Parathyroid adenoma (tissue), 2 donors: ENCODE data around the gene CALHM2.
A peak's percentile ranks its signal among the peaks of the same experiment; 100 is the strongest.
"Not testable (repeated sequence)": the region's sequence is repeated elsewhere in the genome, so short reads cannot be mapped to it uniquely, and the experiment has no call there.

Experiments used
- H2AFZ ChIP-seq: fragments of 300-600 bp; sonication (generic); one replicate; pipeline ENCODE4 v1.7.0; 2017; ENCODE audit warnings: antibody characterized with exemption, mild to moderate bottlenecking
- H3K27ac ChIP-seq: fragments of 300-600 bp; sonication (generic); one replicate; pipeline ENCODE4 v1.7.0; 2017
- H3K27me3 ChIP-seq: fragments of 300-600 bp; sonication (generic); one replicate; pipeline ENCODE4 v1.7.0; 2017; ENCODE audit warnings: low read length; ENCODE audit not compliant: control insufficient read depth, insufficient read depth
- H3K36me3 ChIP-seq: fragments of 300-600 bp; sonication (generic); one replicate; pipeline ENCODE4 v1.7.0; 2017; ENCODE audit warnings: low read length; ENCODE audit not compliant: control insufficient read depth, insufficient read depth
- H3K4me1 ChIP-seq: fragments of 300-600 bp; sonication (generic); one replicate; pipeline ENCODE4 v1.7.0; 2017; ENCODE audit warnings: control low read depth
- H3K4me2 ChIP-seq: fragments of 300-600 bp; sonication (generic); one replicate; pipeline ENCODE4 v1.7.0; 2017; ENCODE audit warnings: low read length
- H3K4me3 ChIP-seq: fragments of 300-600 bp; sonication (generic); one replicate; pipeline ENCODE4 v1.7.0; 2017; ENCODE audit warnings: low read depth, low read length
- H3K79me2 ChIP-seq: fragments of 300-600 bp; sonication (generic); one replicate; pipeline ENCODE4 v1.7.0; 2017; ENCODE audit warnings: control low read depth
- H3K9ac ChIP-seq: fragments of 300-600 bp; sonication (generic); one replicate; pipeline ENCODE4 v1.7.0; 2017; ENCODE audit warnings: mild to moderate bottlenecking
- H3K9me3 ChIP-seq: fragments of 300-600 bp; sonication (generic); one replicate; pipeline ENCODE4 v1.7.0; 2017; ENCODE audit warnings: low read length; ENCODE audit not compliant: control insufficient read depth
- TF ChIP-seq, protein P1 (sequence below): fragments of 300-600 bp; sonication (generic); IDR thresholded peaks from one replicate; pipeline ENCODE4 v1.7.0; 2017; ENCODE audit warnings: antibody characterized with exemption, mild to moderate bottlenecking
- donor health status: primary hyperparathyroidism.

The CALHM2 gene

DNA sequence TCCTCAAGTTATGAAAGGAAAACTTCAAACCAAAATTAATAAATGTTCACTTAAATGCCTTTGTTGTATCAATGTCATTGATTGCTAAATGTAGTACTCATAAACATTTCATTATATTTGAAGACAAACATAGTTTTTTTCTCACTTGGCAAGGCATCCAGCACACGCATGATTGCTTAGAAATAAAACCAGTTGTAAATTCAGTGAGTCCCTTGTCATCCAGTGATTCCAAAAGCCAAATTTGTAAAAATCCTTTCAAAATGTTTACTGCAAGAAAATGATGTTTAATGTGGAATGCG, 35.2 kb upstream of the CALHM2 start:
- Histone ChIP-seq H3K27me3 (no peaks in the 10 kb centered on the region), H2AFZ (no peak overlapping the region), H3K4me1 (peaks cover 22% of the 10 kb centered on the region), H3K27ac (no peak overlapping the region), H3K4me2 (no peak overlapping the region), H3K36me3 (no peaks in the 10 kb centered on the region), H3K9me3 (no peaks in the 10 kb centered on the region), H3K79me2 (no peaks in the 10 kb centered on the region), H3K4me3 (no peak overlapping the region), H3K9ac (no peak overlapping the region)
- TF ChIP-seq, protein P1, sequence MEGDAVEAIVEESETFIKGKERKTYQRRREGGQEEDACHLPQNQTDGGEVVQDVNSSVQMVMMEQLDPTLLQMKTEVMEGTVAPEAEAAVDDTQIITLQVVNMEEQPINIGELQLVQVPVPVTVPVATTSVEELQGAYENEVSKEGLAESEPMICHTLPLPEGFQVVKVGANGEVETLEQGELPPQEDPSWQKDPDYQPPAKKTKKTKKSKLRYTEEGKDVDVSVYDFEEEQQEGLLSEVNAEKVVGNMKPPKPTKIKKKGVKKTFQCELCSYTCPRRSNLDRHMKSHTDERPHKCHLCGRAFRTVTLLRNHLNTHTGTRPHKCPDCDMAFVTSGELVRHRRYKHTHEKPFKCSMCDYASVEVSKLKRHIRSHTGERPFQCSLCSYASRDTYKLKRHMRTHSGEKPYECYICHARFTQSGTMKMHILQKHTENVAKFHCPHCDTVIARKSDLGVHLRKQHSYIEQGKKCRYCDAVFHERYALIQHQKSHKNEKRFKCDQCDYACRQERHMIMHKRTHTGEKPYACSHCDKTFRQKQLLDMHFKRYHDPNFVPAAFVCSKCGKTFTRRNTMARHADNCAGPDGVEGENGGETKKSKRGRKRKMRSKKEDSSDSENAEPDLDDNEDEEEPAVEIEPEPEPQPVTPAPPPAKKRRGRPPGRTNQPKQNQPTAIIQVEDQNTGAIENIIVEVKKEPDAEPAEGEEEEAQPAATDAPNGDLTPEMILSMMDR = no peak

GRCh38 chr10:103486635-103487409, 34.7 kb upstream of the CALHM2 start:
- not testable (repeated sequence) for H3K4me3 ChIP-seq, H3K4me2 ChIP-seq, H3K79me2 ChIP-seq, H3K9ac ChIP-seq, H2AFZ ChIP-seq, H3K36me3 ChIP-seq, H3K27me3 ChIP-seq, H3K9me3 ChIP-seq, H3K27ac ChIP-seq
- H3K4me1 ChIP-seq = peaks cover 19% of the 10 kb centered on the region

DNA sequence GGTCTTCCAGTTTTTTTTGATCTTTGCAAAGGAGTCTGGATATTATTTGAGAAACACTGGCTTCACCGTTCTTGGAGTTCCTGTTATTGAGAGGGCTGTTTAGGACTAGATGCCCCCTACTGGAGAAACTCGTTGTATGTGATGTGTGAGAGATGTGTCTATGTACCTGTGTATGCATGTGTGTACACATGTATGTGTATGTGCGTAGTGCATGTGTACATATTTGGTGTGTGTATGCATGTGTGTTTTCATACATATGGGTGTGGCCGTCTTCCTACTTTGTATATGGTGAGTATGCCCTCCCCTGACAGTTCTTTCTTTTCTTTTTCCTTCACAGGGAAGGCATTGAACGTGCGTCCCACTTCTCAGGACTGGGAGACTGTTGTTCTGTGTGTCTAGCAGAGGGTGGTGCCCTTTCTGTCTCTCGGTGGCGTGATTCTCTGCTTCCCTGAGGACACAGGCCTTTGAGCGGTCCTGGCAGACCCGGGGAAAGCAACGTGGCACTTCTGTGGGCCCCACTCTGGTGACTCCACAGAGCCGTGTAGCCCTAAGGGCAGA, 29.9 kb upstream of the CALHM2 start:
- Histone ChIP-seq H3K4me1 (peaks cover 6% of the 10 kb centered on the region), H3K36me3 (no peaks in the 10 kb centered on the region)
- TF ChIP-seq, protein P1 = peak; percentile 57

GRCh38 chr10:103480521-103480920, 28.4 kb upstream of the CALHM2 start:
- Histone ChIP-seq H3K36me3 (no peaks in the 10 kb centered on the region), H2AFZ (no peak overlapping the region), H3K27ac (no peak overlapping the region), H3K9me3 (no peaks in the 10 kb centered on the region), H3K4me3 (no peak overlapping the region), H3K4me1 (peaks cover under 1% of the 10 kb centered on the region), H3K27me3 (no peaks in the 10 kb centered on the region), H3K4me2 (no peak overlapping the region), H3K79me2 (no peaks in the 10 kb centered on the region), H3K9ac (no peak overlapping the region)
- TF ChIP-seq, protein P1 = no peak

More for the DNA sequence above, 29.9 kb upstream of the CALHM2 start:
- H3K27me3 ChIP-seq = no peaks in the 10 kb centered on the region
- H3K27ac ChIP-seq = no peak overlapping the region
- no peak overlapping the region for H3K4me2 ChIP-seq
- H2AFZ ChIP-seq = no peak overlapping the region
- no peaks in the 10 kb centered on the region for H3K9me3 ChIP-seq
- no peak overlapping the region for H3K4me3 ChIP-seq
- H3K9ac ChIP-seq = no peak overlapping the region
- no peaks in the 10 kb centered on the region for H3K79me2 ChIP-seq

GRCh38 chr10:103479135-103479534, 27.0 kb upstream of the CALHM2 start, which contains the start of gene CALHM3:
CALHM3 (minus strand) TSS chr10:103479240; CDS start chr10:103479032, 208 bp downstream.
- no peaks in the 10 kb centered on the region for H3K36me3 ChIP-seq
- no peak within 1 kb of the TSS for H2AFZ ChIP-seq
- no peaks in the 10 kb centered on the region for H3K79me2 ChIP-seq
- no peaks in the 10 kb centered on the region for H3K27me3 ChIP-seq
- no peak within 1 kb of the TSS for H3K27ac ChIP-seq
- H3K4me2 ChIP-seq = no peak within 1 kb of the TSS
- H3K4me3 ChIP-seq = no peak within 1 kb of the TSS
- H3K4me1 ChIP-seq = no peaks in the 10 kb centered on the region
- no peaks in the 10 kb centered on the region for H3K9me3 ChIP-seq
- TF ChIP-seq, protein P1 = no peak
- H3K9ac ChIP-seq = no peak within 1 kb of the TSS
